Subcutaneous abdominal adipose tissue (tissue), 5 donors: ENCODE data around the gene HS6ST3.
A peak's percentile ranks its signal among the peaks of the same experiment; 100 is the strongest.

Source experiments
- H3K27ac ChIP-seq: one replicate; pipeline ENCODE4 v1.7.0; 2013; ENCODE audit warnings: low read depth, mild to moderate bottlenecking, inconsistent platforms, low read length, moderate library complexity
- H3K27me3 ChIP-seq, 5 donors: one replicate each; pipeline ENCODE4 v1.7.0; 2013; ENCODE audit warnings: low read length in 5 of 5, inconsistent platforms in 1 of 5; ENCODE audit not compliant: control insufficient read depth in 5 of 5, insufficient read depth in 4 of 5
- H3K36me3 ChIP-seq, 5 donors: one replicate each; pipeline ENCODE4 v1.7.0; 2013; ENCODE audit warnings: low read length in 5 of 5; ENCODE audit not compliant: control insufficient read depth in 5 of 5, insufficient read depth in 5 of 5
- H3K4me1 ChIP-seq, 5 donors: one replicate each; pipeline ENCODE4 v1.7.0; 2013; ENCODE audit warnings: low read length in 5 of 5, mild to moderate bottlenecking in 3 of 5, moderate library complexity in 1 of 5; ENCODE audit not compliant: control insufficient read depth in 5 of 5, insufficient read depth in 5 of 5
- H3K4me3 ChIP-seq, 5 donors: one replicate each; pipeline ENCODE4 v1.7.0; 2013; ENCODE audit warnings: low read length in 5 of 5, low read depth in 1 of 5
- H3K9ac ChIP-seq, 5 donors: one replicate each; pipeline ENCODE4 v1.7.0; 2013; ENCODE audit warnings: low read length in 5 of 5, mild to moderate bottlenecking in 4 of 5, moderate library complexity in 3 of 5
- H3K9me3 ChIP-seq, 5 donors: one replicate each; pipeline ENCODE4 v1.7.0; 2013; ENCODE audit warnings: low read length in 5 of 5; ENCODE audit not compliant: control insufficient read depth in 5 of 5
- donor health status: healthy.
- donor health status: healthy.
- donor health status: healthy.
- donor health status: healthy.
- donor health status: healthy.

Gene HS6ST3

GRCh38 chr13:96811049-96811448 is 721.1 kb downstream of the HS6ST3 start:
- no peak overlapping the region for H3K27ac ChIP-seq
- H3K36me3 ChIP-seq, result no peaks in the 10 kb centered on the region

GRCh38 chr13:96816261-96816660 is 726.4 kb downstream of the HS6ST3 start:
- Histone ChIP-seq H3K9me3 (peaks cover 0 to 5% (median 0%) of the 10 kb centered on the region in 5 donors), H3K9ac (no peak overlapping the region), H3K27ac (no peak overlapping the region), H3K27me3 (no peaks in the 10 kb centered on the region), H3K4me1 (peaks cover 3 to 20% (median 14%) of the 10 kb centered on the region in 5 donors), H3K36me3 (no peaks in the 10 kb centered on the region), H3K4me3 (peak overlapping the region in 2 of 5 donors; percentile 4 to 23)

More at GRCh38 chr13:96811049-96811448, 721.1 kb downstream of the HS6ST3 start:
- Histone ChIP-seq H3K4me1 (peaks cover 0 to 16% (median 7%) of the 10 kb centered on the region in 5 donors), H3K9me3 (peaks cover 0 to 5% (median 0%) of the 10 kb centered on the region in 5 donors), H3K9ac (no peak overlapping the region), H3K27me3 (no peaks in the 10 kb centered on the region), H3K4me3 (no peak overlapping the region)

GRCh38 chr13:96816874-96817273 is 727.0 kb downstream of the HS6ST3 start:
- Histone ChIP-seq H3K4me1 (peaks cover 3 to 16% (median 13%) of the 10 kb centered on the region in 5 donors), H3K27me3 (no peaks in the 10 kb centered on the region), H3K9me3 (peaks cover 0 to 5% (median 0%) of the 10 kb centered on the region in 5 donors), H3K27ac (no peak overlapping the region), H3K9ac (no peak overlapping the region), H3K4me3 (no peak overlapping the region), H3K36me3 (no peaks in the 10 kb centered on the region)

GRCh38 chr13:96817336-96817941 is 727.5 kb downstream of the HS6ST3 start:
- Histone ChIP-seq H3K9me3 (peaks cover 0 to 5% (median 0%) of the 10 kb centered on the region in 5 donors), H3K27me3 (no peaks in the 10 kb centered on the region), H3K9ac (no peak overlapping the region), H3K4me1 (peaks cover 3 to 16% (median 13%) of the 10 kb centered on the region in 5 donors), H3K36me3 (no peaks in the 10 kb centered on the region), H3K27ac (no peak overlapping the region), H3K4me3 (no peak overlapping the region)

- Histone ChIP-seq H3K4me3 (no peak overlapping the region), H3K27me3 (no peaks in the 10 kb centered on the region), H3K9me3 (peaks cover 0 to under 1% (median 0%) of the 10 kb centered on the region in 5 donors), H3K27ac (no peak overlapping the region), H3K4me1 (peaks cover 3 to 16% (median 13%) of the 10 kb centered on the region in 5 donors), H3K9ac (no peak overlapping the region), H3K36me3 (no peaks in the 10 kb centered on the region)
Observed at GRCh38 chr13:96819375-96819774, 729.5 kb downstream of the HS6ST3 start.

- Histone ChIP-seq H3K27ac (no peak overlapping the region), H3K4me3 (no peak overlapping the region), H3K9ac (no peak overlapping the region), H3K36me3 (no peaks in the 10 kb centered on the region), H3K4me1 (peaks cover under 1 to 13% (median 8%) of the 10 kb centered on the region in 5 donors), H3K27me3 (no peaks in the 10 kb centered on the region), H3K9me3 (no peaks in the 10 kb centered on the region)
Observed at GRCh38 chr13:96821381-96821780, 731.5 kb downstream of the HS6ST3 start.

- Histone ChIP-seq H3K27ac (no peak overlapping the region), H3K27me3 (no peaks in the 10 kb centered on the region), H3K4me1 (peaks cover 0 to 7% (median 2%) of the 10 kb centered on the region in 5 donors), H3K9me3 (no peaks in the 10 kb centered on the region), H3K36me3 (no peaks in the 10 kb centered on the region), H3K9ac (no peak overlapping the region), H3K4me3 (no peak overlapping the region)
Observed at GRCh38 chr13:96821971-96822370, 732.1 kb downstream of the HS6ST3 start.

- no peaks in the 10 kb centered on the region for H3K9me3 ChIP-seq
- H3K4me3 ChIP-seq, result no peak overlapping the region
- no peaks in the 10 kb centered on the region for H3K36me3 ChIP-seq
- H3K4me1 ChIP-seq, result peaks cover 0 to 7% (median 0%) of the 10 kb centered on the region in 5 donors
- H3K27ac ChIP-seq, result no peak overlapping the region
- H3K9ac ChIP-seq, result no peak overlapping the region
- H3K27me3 ChIP-seq, result no peaks in the 10 kb centered on the region
Observed at GRCh38 chr13:96822895-96823294, 733.0 kb downstream of the HS6ST3 start.

GRCh38 chr13:96824140-96824539 is 734.2 kb downstream of the HS6ST3 start:
- no peak overlapping the region for H3K4me3 ChIP-seq
- no peaks in the 10 kb centered on the region for H3K27me3 ChIP-seq
- H3K9ac ChIP-seq, result no peak overlapping the region
- H3K9me3 ChIP-seq, result no peaks in the 10 kb centered on the region
- H3K4me1 ChIP-seq, result peaks cover 0 to 7% (median 0%) of the 10 kb centered on the region in 5 donors
- no peaks in the 10 kb centered on the region for H3K36me3 ChIP-seq
- no peak overlapping the region for H3K27ac ChIP-seq

GRCh38 chr13:96825653-96826052 is 735.7 kb downstream of the HS6ST3 start:
- Histone ChIP-seq H3K27ac (no peak overlapping the region), H3K36me3 (no peaks in the 10 kb centered on the region), H3K4me3 (no peak overlapping the region), H3K9me3 (no peaks in the 10 kb centered on the region), H3K9ac (no peak overlapping the region), H3K27me3 (no peaks in the 10 kb centered on the region), H3K4me1 (peaks cover 0 to 7% (median 0%) of the 10 kb centered on the region in 5 donors)
